ENCODE measurements around the gene OAS1.

DNA sequence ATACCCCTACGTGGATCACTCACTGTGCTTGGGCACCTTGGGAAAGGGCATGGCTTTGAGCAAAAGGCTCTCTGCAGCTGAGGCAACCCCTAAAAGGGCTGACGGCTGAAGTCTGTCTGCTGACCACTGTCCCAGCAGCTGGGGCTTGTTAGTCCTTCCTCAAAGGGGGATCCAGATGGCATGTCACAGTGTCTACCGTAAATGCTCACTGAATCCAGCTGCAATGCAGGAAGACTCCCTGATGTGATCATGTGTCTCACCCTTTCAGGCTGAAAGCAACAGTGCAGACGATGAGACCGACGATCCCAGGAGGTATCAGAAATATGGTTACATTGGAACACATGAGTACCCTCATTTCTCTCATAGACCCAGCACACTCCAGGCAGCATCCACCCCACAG lies 12.4 kb downstream of the OAS1 start:
- TF ChIP-seq, protein P1, sequence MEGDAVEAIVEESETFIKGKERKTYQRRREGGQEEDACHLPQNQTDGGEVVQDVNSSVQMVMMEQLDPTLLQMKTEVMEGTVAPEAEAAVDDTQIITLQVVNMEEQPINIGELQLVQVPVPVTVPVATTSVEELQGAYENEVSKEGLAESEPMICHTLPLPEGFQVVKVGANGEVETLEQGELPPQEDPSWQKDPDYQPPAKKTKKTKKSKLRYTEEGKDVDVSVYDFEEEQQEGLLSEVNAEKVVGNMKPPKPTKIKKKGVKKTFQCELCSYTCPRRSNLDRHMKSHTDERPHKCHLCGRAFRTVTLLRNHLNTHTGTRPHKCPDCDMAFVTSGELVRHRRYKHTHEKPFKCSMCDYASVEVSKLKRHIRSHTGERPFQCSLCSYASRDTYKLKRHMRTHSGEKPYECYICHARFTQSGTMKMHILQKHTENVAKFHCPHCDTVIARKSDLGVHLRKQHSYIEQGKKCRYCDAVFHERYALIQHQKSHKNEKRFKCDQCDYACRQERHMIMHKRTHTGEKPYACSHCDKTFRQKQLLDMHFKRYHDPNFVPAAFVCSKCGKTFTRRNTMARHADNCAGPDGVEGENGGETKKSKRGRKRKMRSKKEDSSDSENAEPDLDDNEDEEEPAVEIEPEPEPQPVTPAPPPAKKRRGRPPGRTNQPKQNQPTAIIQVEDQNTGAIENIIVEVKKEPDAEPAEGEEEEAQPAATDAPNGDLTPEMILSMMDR (conservative IDR thresholded peaks at IDR 0.05 in 1 of 2, IDR thresholded peaks at IDR 0.05 in 1 of 2; ENCODE audit: extremely low read depth in 1 of 2, insufficient read depth in 1 of 2, low read depth in 1 of 2, low read length in 2 of 2), result no peak
- no peak for TF ChIP-seq EZH2 (IDR thresholded peaks at IDR 0.05; ENCODE audit: borderline replicate concordance, low read length)
